ENCODE results near the gene AKAP13. TPM values are rescaled to one million over a fixed set of nuclear protein-coding genes. Genes with fewer than 3 reads are reported as not detected.
A peak's percentile ranks its signal among the peaks of the same experiment; 100 is the strongest.

The AKAP13 gene
- total RNA-seq, 2 experiments from 2014 or later, result 282 to 304 TPM

DNA sequence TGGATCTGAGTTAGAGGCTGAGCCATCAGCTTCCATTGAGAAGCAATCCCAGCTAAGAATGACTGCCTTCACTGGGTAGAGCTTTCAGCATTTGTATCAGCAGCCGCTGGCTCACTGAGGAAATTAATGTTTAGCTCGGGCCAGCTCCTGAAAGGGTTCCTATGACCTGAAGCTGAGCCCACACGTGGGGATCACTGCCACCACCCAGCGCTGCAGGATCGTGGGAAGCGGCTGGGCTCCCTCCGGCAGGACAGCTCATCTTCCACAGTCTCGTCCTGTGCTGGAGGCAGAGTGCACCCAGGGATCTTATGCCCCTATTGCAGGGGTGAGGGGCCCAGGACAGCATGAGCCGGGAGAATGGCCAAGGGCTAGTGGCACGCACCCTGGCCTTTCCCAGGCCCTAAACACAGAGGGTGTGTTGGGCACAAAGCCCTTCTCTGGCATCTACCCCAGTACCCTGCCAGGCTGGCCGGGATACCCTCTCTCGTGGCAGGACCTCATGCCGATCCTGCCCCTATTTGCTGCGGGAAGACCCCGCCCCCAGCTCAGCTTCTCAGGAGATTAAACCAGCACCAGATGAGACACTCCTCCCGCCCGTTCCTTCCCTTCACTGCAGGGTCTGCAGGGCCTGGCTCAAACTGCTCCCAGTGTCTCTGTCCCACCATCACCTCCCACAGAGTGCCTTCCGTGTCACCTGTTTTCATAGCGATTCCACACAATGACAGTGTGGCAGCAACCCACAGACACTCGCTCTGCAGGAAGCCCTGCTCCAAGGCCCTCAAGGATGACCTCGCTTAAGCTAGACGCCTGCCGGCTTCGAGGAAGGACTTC, 385.8 kb downstream of the AKAP13 start:
- ChIA-PET CTCF (no interaction called here), POLR2A (no interaction called here)
- TF ChIP-seq, protein P1, sequence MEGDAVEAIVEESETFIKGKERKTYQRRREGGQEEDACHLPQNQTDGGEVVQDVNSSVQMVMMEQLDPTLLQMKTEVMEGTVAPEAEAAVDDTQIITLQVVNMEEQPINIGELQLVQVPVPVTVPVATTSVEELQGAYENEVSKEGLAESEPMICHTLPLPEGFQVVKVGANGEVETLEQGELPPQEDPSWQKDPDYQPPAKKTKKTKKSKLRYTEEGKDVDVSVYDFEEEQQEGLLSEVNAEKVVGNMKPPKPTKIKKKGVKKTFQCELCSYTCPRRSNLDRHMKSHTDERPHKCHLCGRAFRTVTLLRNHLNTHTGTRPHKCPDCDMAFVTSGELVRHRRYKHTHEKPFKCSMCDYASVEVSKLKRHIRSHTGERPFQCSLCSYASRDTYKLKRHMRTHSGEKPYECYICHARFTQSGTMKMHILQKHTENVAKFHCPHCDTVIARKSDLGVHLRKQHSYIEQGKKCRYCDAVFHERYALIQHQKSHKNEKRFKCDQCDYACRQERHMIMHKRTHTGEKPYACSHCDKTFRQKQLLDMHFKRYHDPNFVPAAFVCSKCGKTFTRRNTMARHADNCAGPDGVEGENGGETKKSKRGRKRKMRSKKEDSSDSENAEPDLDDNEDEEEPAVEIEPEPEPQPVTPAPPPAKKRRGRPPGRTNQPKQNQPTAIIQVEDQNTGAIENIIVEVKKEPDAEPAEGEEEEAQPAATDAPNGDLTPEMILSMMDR (IDR thresholded peaks at IDR 0.05), result no peak
- peaks cover 15% of the 10 kb centered on the region for H3K36me3 ChIP-seq (ENCODE audit: insufficient read depth, low read length)
- no peak overlapping the region for H3K27ac ChIP-seq (ENCODE audit: low read depth in 1 of 2, low read length in 2 of 2)
- Mint-ChIP-seq H3K36me3 (ENCODE audit: low read depth) (peaks cover 16% of the 10 kb centered on the region), H3K4me1 (ENCODE audit: low read depth) (peaks cover 5% of the 10 kb centered on the region), H3K9me3 (no peaks in the 10 kb centered on the region), H3K4me3 (no peak overlapping the region), H3K27ac (peak overlapping the region; percentile 39), H3K27me3 (no peaks in the 10 kb centered on the region)
- H3K4me1 ChIP-seq (ENCODE audit: insufficient read depth, low read length), result no peaks in the 10 kb centered on the region
- H3K27me3 ChIP-seq (ENCODE audit: control insufficient read depth in 1 of 2, insufficient read depth in 2 of 2, low read length in 2 of 2), result no peaks in the 10 kb centered on the region
- intact Hi-C loops (cut with DNase I, micrococcal nuclease), result no loop called here
- no peak for DNase-seq
- no peak for ATAC-seq (ENCODE audit: poor library complexity)
- no peaks in the 10 kb centered on the region for H3K9me3 ChIP-seq (ENCODE audit: control insufficient read depth in 1 of 2, insufficient read depth in 1 of 2, low read length in 2 of 2)
- H3K4me3 ChIP-seq (ENCODE audit: low read length), result no peak overlapping the region

DNA sequence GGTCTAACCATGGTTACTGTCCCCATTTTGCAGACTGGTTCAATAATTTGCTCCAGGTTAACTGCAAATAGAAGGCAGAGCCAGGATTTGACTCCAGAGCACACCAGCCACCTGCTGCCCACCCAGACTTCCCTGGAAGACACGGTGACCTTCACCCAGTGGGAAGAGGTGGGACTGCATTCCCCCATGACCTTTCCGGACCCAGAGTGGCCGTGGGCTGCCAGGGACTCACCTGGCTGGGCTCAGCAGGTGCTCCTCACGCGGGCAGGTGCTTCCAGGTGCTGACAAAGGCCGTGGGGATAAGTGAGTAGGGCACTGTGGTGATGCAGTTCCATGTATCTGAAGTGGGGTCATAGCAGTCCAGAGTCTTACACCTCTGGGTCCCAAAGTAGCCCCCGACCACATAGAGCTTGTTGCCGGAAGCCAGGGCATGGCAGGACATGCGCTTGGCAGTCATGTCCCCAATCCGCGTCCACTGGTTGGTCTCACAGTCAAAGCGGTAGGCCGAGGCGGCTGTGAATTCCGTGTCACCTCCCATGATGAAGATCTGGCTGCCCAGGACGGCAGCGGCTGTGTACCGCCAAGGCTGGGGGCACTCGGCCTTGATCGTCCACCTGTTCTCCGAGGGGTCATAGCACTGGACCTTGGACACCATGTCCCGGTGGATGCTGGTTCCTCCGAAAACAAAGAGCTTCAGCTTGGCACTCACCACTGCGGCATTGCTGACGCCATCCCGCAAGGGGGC, 387.6 kb downstream of the AKAP13 start:
- H3K27ac ChIP-seq (ENCODE audit: low read depth in 1 of 2, low read length in 2 of 2), result no peak overlapping the region
- ChIA-PET POLR2A (no interaction called here), CTCF (no interaction called here)
- Mint-ChIP-seq H3K36me3 (ENCODE audit: low read depth) (peaks cover 11% of the 10 kb centered on the region), H3K9me3 (no peaks in the 10 kb centered on the region), H3K27ac (no peak overlapping the region), H3K4me1 (ENCODE audit: low read depth) (peaks cover 14% of the 10 kb centered on the region), H3K4me3 (no peak overlapping the region), H3K27me3 (no peaks in the 10 kb centered on the region)
- no peaks in the 10 kb centered on the region for H3K9me3 ChIP-seq (ENCODE audit: control insufficient read depth in 1 of 2, insufficient read depth in 1 of 2, low read length in 2 of 2)
- TF ChIP-seq, protein P1 (IDR thresholded peaks at IDR 0.05), result no peak
- intact Hi-C loops (cut with DNase I, micrococcal nuclease), result no loop called here
- H3K36me3 ChIP-seq (ENCODE audit: insufficient read depth, low read length), result peaks cover 13% of the 10 kb centered on the region
- H3K4me1 ChIP-seq (ENCODE audit: insufficient read depth, low read length), result peaks cover 1% of the 10 kb centered on the region
- no peak overlapping the region for H3K4me3 ChIP-seq (ENCODE audit: low read length)
- ATAC-seq (ENCODE audit: poor library complexity), result no peak
- no peak for DNase-seq
- H3K27me3 ChIP-seq (ENCODE audit: control insufficient read depth in 1 of 2, insufficient read depth in 2 of 2, low read length in 2 of 2), result no peaks in the 10 kb centered on the region

DNA sequence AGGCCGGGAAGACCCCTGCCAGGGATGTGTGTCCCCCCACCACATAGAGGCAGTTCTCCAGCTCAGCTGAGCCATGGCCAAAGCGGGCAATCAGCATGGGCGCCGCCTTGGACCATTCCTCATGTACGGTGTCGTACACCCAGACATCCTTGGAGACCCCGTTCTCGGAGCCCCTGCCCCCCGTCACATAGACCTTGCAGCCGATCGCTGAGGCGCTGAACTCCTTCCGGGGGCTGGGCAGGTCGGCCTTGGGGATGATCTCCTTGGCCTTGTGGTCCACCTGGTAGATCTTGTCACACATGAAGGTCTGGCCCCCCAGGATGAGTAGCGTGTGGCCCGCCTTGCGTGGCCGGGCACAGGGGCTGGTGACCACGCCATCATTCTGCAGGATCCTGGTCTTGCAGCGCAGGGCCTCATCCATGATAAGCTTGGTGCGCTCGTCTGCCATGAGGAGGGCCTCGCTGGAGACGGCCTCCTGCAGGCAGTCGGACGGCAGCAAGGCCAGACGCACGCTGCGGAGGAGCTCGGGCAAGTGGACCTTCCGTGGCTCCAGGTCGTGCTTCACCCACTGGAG, 388.3 kb downstream of the AKAP13 start:
- ATAC-seq (ENCODE audit: poor library complexity) (no peak), DNase-seq (no peak)
- H3K27ac ChIP-seq (ENCODE audit: low read depth in 1 of 2, low read length in 2 of 2), result no peak overlapping the region
- no peaks in the 10 kb centered on the region for H3K9me3 ChIP-seq (ENCODE audit: control insufficient read depth in 1 of 2, insufficient read depth in 1 of 2, low read length in 2 of 2)
- TF ChIP-seq, protein P1 (IDR thresholded peaks at IDR 0.05), result no peak
- Mint-ChIP-seq H3K27ac (no peak overlapping the region), H3K4me1 (ENCODE audit: low read depth) (peaks cover 14% of the 10 kb centered on the region), H3K9me3 (no peaks in the 10 kb centered on the region), H3K36me3 (ENCODE audit: low read depth) (peaks cover 7% of the 10 kb centered on the region), H3K4me3 (no peak overlapping the region), H3K27me3 (no peaks in the 10 kb centered on the region)
- no peak overlapping the region for H3K4me3 ChIP-seq (ENCODE audit: low read length)
- POLR2A ChIA-PET, result no interaction called here
- H3K27me3 ChIP-seq (ENCODE audit: control insufficient read depth in 1 of 2, insufficient read depth in 2 of 2, low read length in 2 of 2), result no peaks in the 10 kb centered on the region
- CTCF ChIA-PET, result no interaction called here
- intact Hi-C loops (cut with DNase I, micrococcal nuclease), result no loop called here
- H3K4me1 ChIP-seq (ENCODE audit: insufficient read depth, low read length), result peaks cover 5% of the 10 kb centered on the region
- H3K36me3 ChIP-seq (ENCODE audit: insufficient read depth, low read length), result peaks cover 8% of the 10 kb centered on the region
